SH-SY5Y (cell line): ENCODE results near the gene CYB561D2.

Experiments
- GATA2 ChIP-seq: IDR thresholded peaks from 2 replicates; pipeline ENCODE4 v1.6.1; 2011; ENCODE audit warnings: mild to moderate bottlenecking, low read depth, low read length
- GATA3 ChIP-seq: IDR thresholded peaks from 2 replicates; pipeline ENCODE4 v1.6.1; 2011; ENCODE audit warnings: low read depth, mild to moderate bottlenecking, low read length, moderate library complexity

DNA sequence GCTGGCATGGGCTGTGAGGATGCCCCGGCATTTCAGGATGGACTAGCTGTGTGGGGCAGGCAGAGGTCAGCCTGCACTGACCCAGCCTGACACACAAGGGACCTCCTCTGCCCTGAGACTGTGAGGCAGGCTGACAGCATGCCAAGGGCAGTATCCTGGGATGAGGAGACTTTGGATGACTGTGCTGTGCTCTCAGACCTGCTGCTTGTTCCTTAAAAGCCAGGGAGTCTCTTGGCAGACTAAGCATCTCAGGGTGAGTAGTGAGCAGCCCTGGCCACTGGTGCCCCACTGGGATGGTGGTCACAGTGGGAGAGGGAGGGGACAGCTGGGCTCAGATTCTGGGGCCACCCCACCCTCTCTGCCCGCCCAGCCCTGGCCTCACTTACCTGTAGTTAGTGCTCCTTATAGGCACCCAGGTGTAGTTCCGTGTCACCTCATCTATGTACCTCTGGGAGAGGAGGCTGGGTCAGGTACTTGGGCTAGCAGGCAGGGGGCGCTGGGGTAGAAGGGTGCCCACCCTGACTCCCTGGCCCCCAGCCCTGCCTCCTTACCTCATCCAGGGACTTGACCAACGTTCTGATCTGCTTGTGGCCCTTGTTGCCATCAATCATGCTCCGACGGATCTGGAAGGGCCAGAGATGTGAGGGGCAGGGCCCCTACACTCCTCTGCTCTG is 24.7 kb downstream of the CYB561D2 start:
- no peak for TF ChIP-seq GATA2
- no peak for TF ChIP-seq GATA3
